ENCODE data around the gene MLLT1. TPM values are rescaled to one million over a fixed set of nuclear protein-coding genes. Genes with fewer than 3 reads are reported as not detected.

MLLT1 gene
- total RNA-seq, 1 experiment from 2014 or later = 80.1 TPM

GRCh38 chr19:6276447-6276846, 3.3 kb downstream of the MLLT1 start:
- TF ChIP-seq EZH2 (IDR thresholded peaks at IDR 0.05; ENCODE audit: borderline replicate concordance, low read depth, low read length, poor library complexity, severe bottlenecking) = no peak
- no peak for TF ChIP-seq CTCF (conservative IDR thresholded peaks at IDR 0.05; ENCODE audit: low read depth, low read length)
- no peak for DNase-seq (ENCODE audit: low spot score)
- ChIA-PET POLR2A (ENCODE audit: low non-redundant PET) (no interaction called here), CTCF (no interaction called here)
- Histone ChIP-seq H3K4me1 (ENCODE audit: insufficient read depth, low read length, poor library complexity, severe bottlenecking) (peaks cover 12% of the 10 kb centered on the region), H3K36me3 (ENCODE audit: insufficient read depth, low read length, poor library complexity, severe bottlenecking) (no peaks in the 10 kb centered on the region), H3K4me3 (ENCODE audit: low read depth, low read length, poor library complexity, severe bottlenecking) (no peak overlapping the region), H3K27me3 (replicated peaks; ENCODE audit: insufficient read depth, low read depth, low read length, poor library complexity) (no peaks in the 10 kb centered on the region), H3K9me3 (ENCODE audit: low read depth, low read length, poor library complexity, severe bottlenecking) (no peaks in the 10 kb centered on the region), H3K27ac (ENCODE audit: low read depth, low read length, poor library complexity, severe bottlenecking) (no peak overlapping the region)
- BruUV-seq (replicated peaks) = no TSS peak
- intact Hi-C loops (cut with micrococcal nuclease; ENCODE audit: unreplicated experiment) = no loop called here

- no peak for DNase-seq (ENCODE audit: low spot score)
- H3K27me3 ChIP-seq (replicated peaks; ENCODE audit: insufficient read depth, low read depth, low read length, poor library complexity) = no peaks in the 10 kb centered on the region
- no TSS peak for BruUV-seq (replicated peaks)
- H3K27ac ChIP-seq (ENCODE audit: low read depth, low read length, poor library complexity, severe bottlenecking) = no peak overlapping the region
- intact Hi-C loops (cut with micrococcal nuclease; ENCODE audit: unreplicated experiment) = no loop called here
- ChIA-PET CTCF (no interaction called here), POLR2A (ENCODE audit: low non-redundant PET) (no interaction called here)
- peaks cover 12% of the 10 kb centered on the region for H3K4me1 ChIP-seq (ENCODE audit: insufficient read depth, low read length, poor library complexity, severe bottlenecking)
- H3K4me3 ChIP-seq (ENCODE audit: low read depth, low read length, poor library complexity, severe bottlenecking) = no peak overlapping the region
- H3K36me3 ChIP-seq (ENCODE audit: insufficient read depth, low read length, poor library complexity, severe bottlenecking) = peaks cover 1% of the 10 kb centered on the region
- H3K9me3 ChIP-seq (ENCODE audit: low read depth, low read length, poor library complexity, severe bottlenecking) = no peaks in the 10 kb centered on the region
- TF ChIP-seq CTCF (conservative IDR thresholded peaks at IDR 0.05; ENCODE audit: low read depth, low read length) (no peak), EZH2 (IDR thresholded peaks at IDR 0.05; ENCODE audit: borderline replicate concordance, low read depth, low read length, poor library complexity, severe bottlenecking) (no peak)
Measured at GRCh38 chr19:6275170-6275744, 4.5 kb downstream of the MLLT1 start.

GRCh38 chr19:6274756-6275155, 5.0 kb downstream of the MLLT1 start:
- DNase-seq (ENCODE audit: low spot score) = no peak
- Histone ChIP-seq H3K27me3 (replicated peaks; ENCODE audit: insufficient read depth, low read depth, low read length, poor library complexity) (no peaks in the 10 kb centered on the region), H3K27ac (ENCODE audit: low read depth, low read length, poor library complexity, severe bottlenecking) (no peak overlapping the region), H3K36me3 (ENCODE audit: insufficient read depth, low read length, poor library complexity, severe bottlenecking) (peaks cover 6% of the 10 kb centered on the region), H3K9me3 (ENCODE audit: low read depth, low read length, poor library complexity, severe bottlenecking) (no peaks in the 10 kb centered on the region), H3K4me3 (ENCODE audit: low read depth, low read length, poor library complexity, severe bottlenecking) (no peak overlapping the region), H3K4me1 (ENCODE audit: insufficient read depth, low read length, poor library complexity, severe bottlenecking) (peaks cover 12% of the 10 kb centered on the region)
- POLR2A ChIA-PET (ENCODE audit: low non-redundant PET) = no interaction called here
- no TSS peak for BruUV-seq (replicated peaks)
- CTCF ChIA-PET = no interaction called here
- intact Hi-C loops (cut with micrococcal nuclease; ENCODE audit: unreplicated experiment) = no loop called here
- TF ChIP-seq EZH2 (IDR thresholded peaks at IDR 0.05; ENCODE audit: borderline replicate concordance, low read depth, low read length, poor library complexity, severe bottlenecking) = no peak
